Measurements from ENCODE around the gene BICDL2. TPM values are rescaled to one million over a fixed set of nuclear protein-coding genes. Genes with fewer than 3 reads are reported as not detected.

BICDL2 gene
- total and polyA plus RNA-seq, 12 donors, result 0.14 to 0.31 (median 0.22) TPM; not detected in 8

GRCh38 chr16:3063625-3064386, 27.1 kb upstream of the BICDL2 start:
- Histone ChIP-seq H3K4me3 (no peak overlapping the region), H3K9me3 (replicated peaks in 1 of 3) (no peaks in the 10 kb centered on the region), H3K27ac (no peak overlapping the region), H3K36me3 (replicated peaks in 1 of 2) (no peaks in the 10 kb centered on the region), H3K27me3 (no peaks in the 10 kb centered on the region), H3K4me1 (replicated peaks in 1 of 2) (peaks cover 4 to 20% of the 10 kb centered on the region in 2 donors)
- WGBS, 4 donors, result 91 to 96% (median 93%) methylated on average over 8 of the region's 8 CpGs
- TF ChIP-seq CTCF (IDR thresholded peaks at IDR 0.05) (no peak), POLR2A (IDR thresholded peaks at IDR 0.05) (no peak)
- DNase-seq, result no peak
- intact Hi-C loops (cut with DNase I), result no loop called here

GRCh38 chr16:3062553-3062952, 25.8 kb upstream of the BICDL2 start:
- WGBS, 4 donors, result 80 to 83% (median 81%) methylated on average over 6 of the region's 6 CpGs
- no peak for DNase-seq
- no peak overlapping the region for H3K4me3 ChIP-seq
- no peaks in the 10 kb centered on the region for H3K36me3 ChIP-seq (replicated peaks in 1 of 2)
- H3K4me1 ChIP-seq (replicated peaks in 1 of 2), result peaks cover 9 to 29% of the 10 kb centered on the region in 2 donors
- no peak overlapping the region for H3K27ac ChIP-seq
- no peaks in the 10 kb centered on the region for H3K27me3 ChIP-seq
- TF ChIP-seq CTCF (IDR thresholded peaks at IDR 0.05) (no peak), POLR2A (IDR thresholded peaks at IDR 0.05) (no peak)
- H3K9me3 ChIP-seq (replicated peaks in 1 of 3), result no peaks in the 10 kb centered on the region
- intact Hi-C loops (cut with DNase I), result no loop called here

GRCh38 chr16:3060339-3061127, 23.8 kb upstream of the BICDL2 start:
- no peak overlapping the region for H3K4me3 ChIP-seq
- TF ChIP-seq CTCF (IDR thresholded peaks at IDR 0.05) (no peak), POLR2A (IDR thresholded peaks at IDR 0.05) (no peak)
- H3K27me3 ChIP-seq, result no peaks in the 10 kb centered on the region
- 84 to 91% (median 89%) methylated on average over 12 to 14 of the region's 14 CpGs for WGBS, 4 donors
- no peak for DNase-seq
- no peaks in the 10 kb centered on the region for H3K36me3 ChIP-seq (replicated peaks in 1 of 2)
- H3K9me3 ChIP-seq (replicated peaks in 1 of 3), result no peaks in the 10 kb centered on the region
- peaks cover 9 to 26% of the 10 kb centered on the region in 2 donors for H3K4me1 ChIP-seq (replicated peaks in 1 of 2)
- peak overlapping the region in 1 of 5 donors; percentile 88 for H3K27ac ChIP-seq
- intact Hi-C loops (cut with DNase I), result no loop called here

GRCh38 chr16:3059723-3060242, 23.0 kb upstream of the BICDL2 start:
- H3K27ac ChIP-seq, result peak overlapping the region in 4 of 5 donors; percentile 30 to 88 (median 66)
- H3K9me3 ChIP-seq (replicated peaks in 1 of 3), result no peaks in the 10 kb centered on the region
- H3K4me1 ChIP-seq (replicated peaks in 1 of 2), result peaks cover 9 to 19% of the 10 kb centered on the region in 2 donors
- peak overlapping the region in 1 of 4 donors; percentile 85 for H3K4me3 ChIP-seq
- no peak for TF ChIP-seq CTCF (IDR thresholded peaks at IDR 0.05)
- TF ChIP-seq POLR2A (IDR thresholded peaks at IDR 0.05), result no peak
- H3K27me3 ChIP-seq, result no peaks in the 10 kb centered on the region
- no peaks in the 10 kb centered on the region for H3K36me3 ChIP-seq (replicated peaks in 1 of 2)
- intact Hi-C loops (cut with DNase I), result loop anchor here (5.0 to 10.0 kb wide), 3 partner anchors 65 to 115 kb away; no protein-coding TSS in a partner anchor
- no peak for DNase-seq
- WGBS, 4 donors, result 65 to 70% (median 66%) methylated on average over 5 to 9 of the region's 9 CpGs
